NCI-H1930 (cell line): Measurements from ENCODE around the gene RBP2.
"Not testable (repeated sequence)": the region's sequence is repeated elsewhere in the genome, so short reads cannot be mapped to it uniquely, and the experiment has no call there.

ENCODE experiments used
- DNase-seq, 2 experiments: peaks; one replicate each; lab custom pipeline; 2025; lab: John Stamatoyannopoulos, UW

RBP2 gene

DNA sequence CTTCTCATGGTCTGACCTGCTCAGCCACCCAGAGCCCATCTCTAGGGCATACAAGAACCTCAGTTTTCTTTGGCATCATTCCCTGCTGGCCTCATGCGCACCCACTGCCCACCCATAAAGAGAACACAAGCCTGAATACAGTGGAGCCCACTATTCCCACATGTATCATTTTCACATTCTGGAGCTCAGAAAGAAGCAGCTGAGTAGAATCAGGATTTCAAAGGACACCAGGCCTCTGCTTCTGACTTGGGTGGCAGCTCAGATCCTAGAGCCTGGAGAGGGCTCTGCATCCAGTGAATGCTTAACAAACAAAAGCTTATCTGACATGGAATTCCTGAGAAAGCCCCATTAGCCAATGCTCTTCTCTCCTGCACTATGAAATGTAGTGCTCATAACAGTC lies 34.7 kb downstream of the RBP2 start:
- DNase-seq: no peak

DNA sequence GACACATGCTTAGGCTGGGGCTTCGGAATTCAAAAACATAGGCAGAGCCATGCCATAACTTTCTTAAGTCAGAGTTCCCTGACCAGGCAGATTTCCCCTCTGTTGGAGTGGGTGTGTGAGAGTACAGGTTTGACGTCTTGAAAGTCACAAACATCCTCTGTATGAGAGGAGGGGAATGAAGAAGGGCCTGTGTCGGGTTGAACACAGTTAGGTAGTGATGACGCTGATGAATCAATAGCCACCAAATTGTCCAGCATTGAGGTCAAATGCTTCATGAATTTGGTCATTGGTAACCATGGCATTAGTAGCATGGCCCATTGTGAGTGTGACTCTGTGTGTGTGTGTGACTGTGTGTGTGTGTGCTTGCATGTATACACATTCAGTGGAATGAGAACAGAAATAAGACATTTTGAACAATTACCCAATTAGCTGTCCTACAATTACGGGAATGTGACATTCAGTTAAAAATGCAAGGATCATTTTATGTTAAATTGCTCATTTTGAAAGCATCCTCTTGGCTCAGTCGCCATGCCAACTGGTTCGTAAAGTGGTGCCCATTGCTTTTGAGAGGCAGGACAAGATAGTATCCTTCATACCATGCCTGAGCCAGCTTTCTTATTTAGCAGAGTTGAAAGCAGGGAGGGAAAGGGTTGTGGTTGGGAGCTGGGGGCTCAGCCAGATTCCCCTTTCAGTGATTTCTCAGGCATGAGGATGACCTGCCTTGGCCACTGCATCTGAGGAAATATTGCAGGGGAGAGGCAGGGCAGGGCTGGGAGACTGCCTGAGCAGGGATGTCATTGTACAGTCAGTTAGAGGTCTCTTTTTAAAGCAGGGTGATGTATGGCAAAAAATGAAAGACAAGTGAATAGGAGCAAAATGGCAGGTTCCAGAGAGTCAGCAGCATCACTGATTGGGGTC lies 35.4 kb downstream of the RBP2 start:
- DNase-seq: no peak

DNA sequence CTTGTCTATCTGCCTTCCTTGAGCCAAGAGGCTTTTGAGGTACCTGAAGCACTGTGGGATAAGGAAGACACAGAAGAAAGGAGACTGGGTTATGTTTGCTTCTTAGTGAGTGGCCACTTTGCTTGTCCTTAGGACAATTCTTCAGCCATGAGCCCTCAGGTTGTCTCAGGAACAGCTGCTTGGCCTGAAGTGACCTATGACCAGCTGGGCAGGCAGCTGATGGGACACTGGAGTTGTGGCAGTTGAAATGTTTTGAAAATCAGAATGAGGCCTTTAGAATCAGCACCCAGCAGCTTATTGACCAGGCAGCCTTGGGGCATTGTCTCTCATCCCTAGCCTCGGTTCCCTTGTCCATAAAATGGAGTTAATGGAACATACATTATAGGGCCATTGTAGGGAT lies 37.0 kb downstream of the RBP2 start:
- no peak for DNase-seq

GRCh38 chr3:139434764-139435307 lies 41.5 kb downstream of the RBP2 start:
- no peak for DNase-seq

GRCh38 chr3:139434228-139434627 lies 42.1 kb downstream of the RBP2 start:
- DNase-seq: no peak

GRCh38 chr3:139433089-139433488 lies 43.2 kb downstream of the RBP2 start:
- DNase-seq: no peak

DNA sequence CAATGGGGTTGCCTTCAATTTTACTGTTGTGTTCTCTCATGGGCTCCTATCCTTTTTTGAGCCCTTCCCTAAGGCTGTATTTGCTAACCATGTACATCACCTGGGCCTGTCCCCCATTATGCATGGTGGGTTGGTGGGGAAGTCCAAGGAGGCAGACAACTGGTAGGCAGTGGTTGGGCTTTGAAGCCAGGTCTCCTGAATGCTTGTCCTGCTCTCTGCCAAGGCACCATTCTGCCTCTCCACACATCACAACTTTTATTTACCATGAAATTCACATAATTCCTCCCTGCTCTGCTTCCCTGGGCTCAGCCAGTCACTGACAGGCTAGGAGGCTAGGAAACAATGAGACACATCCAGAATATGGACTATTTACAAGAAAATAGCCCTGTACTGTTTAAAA lies 45.8 kb downstream of the RBP2 start:
- DNase-seq: no peak

- peak; percentile 28 to 60 for DNase-seq
Measured at GRCh38 chr3:139427283-139428060, 48.8 kb downstream of the RBP2 start.

DNA sequence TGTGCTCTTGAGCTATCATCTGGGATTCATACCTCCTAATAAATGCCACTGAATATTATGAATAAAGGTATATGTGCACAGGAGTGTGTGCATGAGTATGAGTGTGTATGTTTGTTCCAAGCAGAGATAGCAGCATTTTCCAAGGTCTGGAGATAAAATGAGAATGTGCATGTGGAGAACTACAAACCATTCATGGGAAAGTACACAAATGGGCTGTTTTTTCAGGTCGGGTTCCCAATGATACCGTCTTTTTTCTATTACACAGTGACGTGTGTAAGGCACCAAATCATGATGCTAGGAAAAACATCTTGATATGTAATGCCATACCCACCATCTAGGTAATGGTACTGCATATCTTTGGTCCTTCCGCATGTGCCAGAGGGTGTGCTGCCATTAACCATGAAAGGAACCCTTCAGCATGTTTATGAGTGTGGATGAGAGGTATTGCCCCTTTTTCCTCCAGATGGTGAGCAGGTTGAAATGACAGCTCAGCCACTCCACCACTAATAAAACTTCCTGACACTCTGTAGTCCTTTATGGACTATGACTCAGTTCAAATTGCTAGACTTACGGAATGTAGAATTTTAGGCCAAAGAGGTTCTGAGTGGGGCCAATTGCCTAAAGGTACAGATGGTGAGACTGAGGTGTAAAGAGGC lies 50.4 kb downstream of the RBP2 start:
- no peak for DNase-seq

- DNase-seq: no peak
Measured at GRCh38 chr3:139423232-139423631, 53.1 kb downstream of the RBP2 start.

GRCh38 chr3:139421460-139421859 lies 54.9 kb downstream of the RBP2 start:
- no peak for DNase-seq

DNA sequence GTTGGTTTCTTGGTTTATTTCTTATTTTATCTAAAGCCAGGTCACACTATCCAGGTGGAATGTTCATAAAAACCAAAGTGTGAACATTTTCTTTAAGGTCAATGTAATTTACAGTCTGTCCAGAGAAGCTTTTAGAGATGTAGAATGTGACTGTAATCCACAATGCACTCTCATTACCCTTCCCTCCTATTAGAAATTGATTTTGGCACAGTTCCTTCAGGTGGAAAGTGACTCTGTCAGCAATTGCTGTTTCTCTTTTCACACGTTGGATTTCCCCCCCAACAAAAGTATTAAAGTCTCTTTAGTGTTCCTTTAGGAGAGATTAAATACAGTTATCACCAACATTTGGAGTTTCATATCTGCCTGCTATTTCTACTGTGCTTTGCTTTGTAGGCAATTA lies 55.3 kb downstream of the RBP2 start:
- DNase-seq: no peak

DNA sequence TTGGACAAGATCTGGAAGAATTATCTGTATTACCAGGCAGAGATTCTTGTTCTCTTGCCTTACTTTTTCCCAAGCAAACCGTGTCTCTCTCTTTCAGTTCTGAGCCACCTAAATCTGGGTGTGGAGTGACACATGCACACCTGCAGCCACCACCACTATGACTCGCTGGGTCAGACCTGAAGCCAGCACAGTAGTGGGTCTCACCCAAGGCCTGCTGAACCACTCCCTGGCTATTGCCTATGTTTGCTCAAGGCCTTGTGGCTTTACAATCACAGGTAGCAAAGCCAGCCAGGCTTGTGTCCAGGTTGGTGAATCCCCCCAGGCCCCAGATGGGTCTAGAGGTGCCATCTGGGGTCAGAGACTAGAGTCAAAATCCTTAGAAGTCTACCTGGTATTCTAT lies 58.2 kb downstream of the RBP2 start:
- DNase-seq: no peak

- no peak for DNase-seq
Measured at GRCh38 chr3:139416275-139416674, 60.0 kb downstream of the RBP2 start.

GRCh38 chr3:139414608-139415224 lies 61.6 kb downstream of the RBP2 start:
- DNase-seq: no peak

- DNase-seq: not testable (repeated sequence)
Measured at GRCh38 chr3:139412891-139413290, 63.4 kb downstream of the RBP2 start.
